IPS DF 6.9 (cell line): ENCODE results near the gene MAPK10.

ENCODE experiments used
- DNase-seq: peaks from one replicate; pipeline ENCODE4 v3.0.0-alpha.2; 2013; ENCODE audit warnings: low read depth, low spot score
- H3K27ac ChIP-seq: one replicate; pipeline ENCODE4 v1.5.1; 2013; ENCODE audit warnings: low read length, control low read depth
- H3K27me3 ChIP-seq: 2 replicates; pipeline ENCODE4 v1.6.1; 2013; ENCODE audit warnings: mild to moderate bottlenecking, low read length; ENCODE audit not compliant: control insufficient read depth, insufficient read depth
- H3K36me3 ChIP-seq: 2 replicates; pipeline ENCODE4 v1.6.1; 2013; ENCODE audit warnings: low read length; ENCODE audit not compliant: control insufficient read depth, insufficient read depth
- H3K4me1 ChIP-seq: 2 replicates; pipeline ENCODE4 v1.6.1; 2013; ENCODE audit warnings: low read length; ENCODE audit not compliant: control insufficient read depth, insufficient read depth
- H3K4me3 ChIP-seq: 2 replicates; pipeline ENCODE4 v1.5.1; 2013; ENCODE audit warnings: mild to moderate bottlenecking, low read length
- H3K9me3 ChIP-seq: 2 replicates; pipeline ENCODE4 v1.6.1; 2013; ENCODE audit warnings: low read length, inconsistent platforms; ENCODE audit not compliant: control insufficient read depth, insufficient read depth
- WGBS: extraction: QIAGEN DNeasy Blood & Tissue Kit; methylation state at CpG from one replicate; pipeline ENCODE4 v1.1.7; 2013; ENCODE audit warnings: mixed read lengths, missing lambda C conversion rate; ENCODE audit not compliant: insufficient read length, insufficient coverage; 5-methylcytosine and 5-hydroxymethylcytosine counted together

Gene MAPK10

DNA sequence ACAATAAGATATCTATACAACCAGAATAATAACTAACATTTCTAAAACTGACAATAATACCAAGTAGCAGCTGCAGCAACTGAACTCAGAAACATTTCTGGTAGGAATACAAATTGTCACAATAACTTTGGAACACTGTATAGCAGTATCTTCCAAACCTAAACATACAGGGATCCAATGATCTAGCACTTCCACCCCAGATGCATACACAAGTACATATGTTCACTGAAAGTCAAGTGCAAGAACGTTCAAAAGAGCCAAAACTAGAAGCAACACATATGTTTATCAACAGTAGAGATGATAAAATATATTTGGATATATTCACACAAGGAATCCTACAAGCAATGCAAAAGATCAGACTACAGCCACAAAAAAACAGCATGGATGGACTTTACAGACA lies 46.2 kb downstream of the MAPK10 start:
- no CpG with 5 or more reads among the region's 1 CpG for WGBS
- DNase-seq, result no peak
- H3K4me1 ChIP-seq, result no peaks in the 10 kb centered on the region
- H3K4me3 ChIP-seq, result no peak overlapping the region
- H3K27me3 ChIP-seq, result no peaks in the 10 kb centered on the region
- H3K27ac ChIP-seq, result no peak overlapping the region
- no peaks in the 10 kb centered on the region for H3K36me3 ChIP-seq
- H3K9me3 ChIP-seq, result no peaks in the 10 kb centered on the region

DNA sequence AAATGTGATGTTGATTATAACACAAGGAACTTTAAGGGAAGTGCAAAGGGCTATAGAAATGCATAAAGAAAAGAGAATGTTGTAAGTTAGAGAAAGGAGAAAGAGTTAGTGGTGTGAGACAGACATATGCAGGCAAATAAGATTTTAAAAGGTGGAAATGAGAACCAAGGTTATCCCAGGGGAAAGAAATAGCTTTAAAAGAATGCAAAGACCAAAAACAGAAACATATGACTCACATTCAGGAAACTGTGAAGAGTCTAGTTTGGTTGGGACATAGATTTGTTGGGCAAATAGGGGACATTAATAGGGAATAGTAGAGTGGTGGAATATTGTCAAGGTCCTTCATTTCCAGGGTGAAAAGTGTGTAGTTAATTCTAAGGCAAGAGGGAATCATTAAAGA lies 52.4 kb downstream of the MAPK10 start:
- DNase-seq, result no peak
- H3K27ac ChIP-seq, result no peak overlapping the region

GRCh38 chr4:86306816-86307215 lies 53.0 kb downstream of the MAPK10 start:
- H3K4me1 ChIP-seq, result no peaks in the 10 kb centered on the region
- no CpG with 5 or more reads among the region's 3 CpGs for WGBS
- H3K27ac ChIP-seq, result no peak overlapping the region
- H3K27me3 ChIP-seq, result no peaks in the 10 kb centered on the region
- no peaks in the 10 kb centered on the region for H3K36me3 ChIP-seq
- H3K9me3 ChIP-seq, result no peaks in the 10 kb centered on the region
- DNase-seq, result no peak
- H3K4me3 ChIP-seq, result no peak overlapping the region

More for the DNA sequence above, 52.4 kb downstream of the MAPK10 start:
- no peaks in the 10 kb centered on the region for H3K9me3 ChIP-seq
- no peaks in the 10 kb centered on the region for H3K36me3 ChIP-seq
- H3K4me3 ChIP-seq, result no peak overlapping the region
- no peaks in the 10 kb centered on the region for H3K4me1 ChIP-seq
- no peaks in the 10 kb centered on the region for H3K27me3 ChIP-seq

DNA sequence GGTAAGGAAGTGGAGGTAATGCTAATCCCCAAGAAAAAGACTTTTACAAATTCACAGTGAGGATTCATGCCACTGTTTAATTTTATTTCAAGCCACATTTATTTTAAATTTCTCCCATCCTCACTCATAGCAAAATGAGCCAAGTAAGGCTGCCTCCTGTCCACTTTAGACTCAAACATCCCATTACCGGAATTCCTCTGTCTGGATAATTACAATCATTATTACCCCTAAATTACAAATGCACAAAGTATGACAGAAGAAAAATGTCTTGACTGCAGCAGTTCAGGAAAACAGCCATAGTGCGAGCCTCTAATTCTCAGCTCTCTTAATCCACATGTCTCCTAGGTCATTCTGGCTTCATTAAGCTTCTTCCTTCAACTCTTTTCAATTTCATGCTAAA lies 57.0 kb downstream of the MAPK10 start:
- no CpG with 5 or more reads among the region's 2 CpGs for WGBS
- no peaks in the 10 kb centered on the region for H3K4me1 ChIP-seq

DNA sequence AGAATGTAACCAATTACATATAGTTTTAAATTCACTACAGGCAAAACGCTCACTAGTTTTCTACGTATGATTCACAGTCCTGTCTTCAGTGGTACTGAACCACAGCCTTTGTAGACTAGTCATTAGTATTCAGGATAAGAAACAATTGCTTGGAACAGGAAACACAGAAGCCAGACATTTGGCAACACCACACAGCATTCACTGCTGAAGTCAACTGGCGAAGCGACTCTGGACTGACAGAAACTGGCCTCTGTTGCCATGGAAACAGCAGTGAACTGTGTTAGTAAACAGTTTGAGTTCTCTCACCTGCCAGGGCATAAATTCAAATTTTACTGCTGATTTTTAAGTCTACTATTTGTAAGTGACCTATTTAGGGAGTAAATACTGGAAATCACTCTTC lies 57.6 kb downstream of the MAPK10 start:
- no peak for DNase-seq
- no peak overlapping the region for H3K27ac ChIP-seq
- no peaks in the 10 kb centered on the region for H3K9me3 ChIP-seq
- WGBS, result no CpG with 5 or more reads among the region's 4 CpGs
- H3K27me3 ChIP-seq, result no peaks in the 10 kb centered on the region
- H3K4me1 ChIP-seq, result no peaks in the 10 kb centered on the region
- H3K4me3 ChIP-seq, result no peak overlapping the region
- no peaks in the 10 kb centered on the region for H3K36me3 ChIP-seq

More for the DNA sequence above, 57.0 kb downstream of the MAPK10 start:
- H3K27me3 ChIP-seq, result no peaks in the 10 kb centered on the region
- DNase-seq, result no peak
- H3K36me3 ChIP-seq, result no peaks in the 10 kb centered on the region
- H3K4me3 ChIP-seq, result no peak overlapping the region
- no peak overlapping the region for H3K27ac ChIP-seq
- H3K9me3 ChIP-seq, result no peaks in the 10 kb centered on the region

GRCh38 chr4:86300516-86300915 lies 59.3 kb downstream of the MAPK10 start:
- H3K4me1 ChIP-seq, result no peaks in the 10 kb centered on the region
- no peaks in the 10 kb centered on the region for H3K9me3 ChIP-seq
- DNase-seq, result no peak
- no peak overlapping the region for H3K4me3 ChIP-seq
- H3K36me3 ChIP-seq, result no peaks in the 10 kb centered on the region
- no peaks in the 10 kb centered on the region for H3K27me3 ChIP-seq
- WGBS, result no CpG with 5 or more reads among the region's 3 CpGs
- H3K27ac ChIP-seq, result no peak overlapping the region

DNA sequence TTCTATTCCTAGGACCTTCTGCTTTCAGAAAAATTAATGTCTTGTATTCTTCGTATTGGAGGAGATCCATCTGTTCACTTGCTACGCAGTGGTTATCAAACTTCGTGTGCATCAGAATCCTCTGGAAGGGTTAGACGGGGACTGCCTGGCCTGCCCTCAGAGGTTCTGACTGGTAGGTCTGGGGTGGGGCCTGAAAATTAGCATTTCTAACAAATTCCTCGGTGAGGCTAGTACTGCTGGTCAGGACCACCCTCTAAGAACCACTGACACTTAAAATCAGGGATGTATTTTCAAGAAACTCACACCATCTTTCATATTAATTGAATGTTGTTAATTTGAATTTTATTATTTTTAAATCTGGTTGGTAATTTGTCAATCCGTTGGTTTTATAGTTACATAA lies 63.0 kb downstream of the MAPK10 start:
- no peak for DNase-seq

DNA sequence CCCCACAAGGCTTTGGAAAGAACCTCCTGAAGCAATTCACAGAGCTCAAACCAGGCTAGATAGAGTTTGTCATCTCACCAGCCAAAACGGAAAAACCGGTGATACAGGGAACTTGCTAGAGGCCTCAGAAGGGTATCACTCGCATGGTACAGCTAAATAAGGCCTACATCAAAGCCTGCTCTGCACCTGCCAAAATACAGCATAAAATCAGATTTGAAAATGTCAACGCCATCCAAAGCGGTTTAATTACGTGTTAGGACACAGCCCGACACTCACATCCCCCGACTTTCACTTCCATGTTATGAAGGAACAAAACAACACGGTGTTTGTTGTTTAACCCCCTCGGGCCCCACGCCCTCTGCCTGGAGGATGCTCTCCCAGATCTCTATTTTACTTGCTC lies 65.0 kb downstream of the MAPK10 start:
- Histone ChIP-seq H3K27ac (no peak overlapping the region), H3K4me3 (no peak overlapping the region), H3K36me3 (no peaks in the 10 kb centered on the region), H3K4me1 (no peaks in the 10 kb centered on the region), H3K9me3 (no peaks in the 10 kb centered on the region), H3K27me3 (no peaks in the 10 kb centered on the region)
- WGBS, result no CpG with 5 or more reads among the region's 11 CpGs
- DNase-seq, result no peak

More for the DNA sequence above, 63.0 kb downstream of the MAPK10 start:
- Histone ChIP-seq H3K4me3 (no peak overlapping the region), H3K36me3 (no peaks in the 10 kb centered on the region), H3K27me3 (no peaks in the 10 kb centered on the region), H3K4me1 (no peaks in the 10 kb centered on the region), H3K9me3 (no peaks in the 10 kb centered on the region), H3K27ac (no peak overlapping the region)
- WGBS, result no CpG with 5 or more reads among the region's 6 CpGs

DNA sequence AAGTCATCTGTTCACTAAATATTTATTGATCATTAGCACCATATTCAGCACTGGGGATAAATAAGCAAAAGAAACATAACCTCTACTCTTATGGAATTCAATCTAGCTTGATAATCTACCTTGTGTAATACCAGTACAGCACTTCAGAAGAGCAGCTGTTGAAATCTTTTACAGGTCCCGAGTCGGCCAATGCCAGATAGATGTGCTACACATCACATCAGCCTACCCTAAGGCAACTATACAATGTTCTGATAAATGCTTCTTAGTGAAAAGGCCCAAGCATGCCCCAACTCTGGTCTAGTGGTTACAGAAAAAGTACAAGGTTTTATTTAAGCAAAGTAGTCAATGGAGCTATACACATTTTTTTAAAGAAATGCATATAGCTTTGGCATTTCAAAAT lies 68.7 kb downstream of the MAPK10 start:
- H3K4me1 ChIP-seq, result no peaks in the 10 kb centered on the region
- H3K36me3 ChIP-seq, result no peaks in the 10 kb centered on the region
- WGBS, result no CpG with 5 or more reads among the region's 2 CpGs
- H3K4me3 ChIP-seq, result no peak overlapping the region
- no peaks in the 10 kb centered on the region for H3K27me3 ChIP-seq
- H3K27ac ChIP-seq, result no peak overlapping the region
- no peaks in the 10 kb centered on the region for H3K9me3 ChIP-seq
- DNase-seq, result no peak

DNA sequence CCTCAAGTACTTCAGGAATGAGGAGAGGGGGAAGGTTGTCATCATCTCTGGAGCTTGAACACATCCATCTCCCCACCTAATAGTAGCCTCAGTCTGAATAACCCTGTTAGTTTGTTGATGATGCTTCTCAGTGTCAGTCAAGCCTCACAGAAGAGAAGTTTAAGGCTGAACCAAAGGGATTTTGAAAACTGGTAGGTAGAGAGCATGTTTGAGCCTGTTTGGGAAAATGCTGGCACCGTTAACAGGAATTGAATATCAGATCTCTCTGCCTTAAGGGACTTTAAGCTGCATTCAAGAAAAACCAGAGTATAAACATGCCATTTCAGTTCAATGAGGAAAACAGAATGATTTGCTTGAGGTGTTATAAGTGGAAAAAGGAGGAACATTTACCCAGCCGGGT lies 73.1 kb downstream of the MAPK10 start:
- Histone ChIP-seq H3K36me3 (no peaks in the 10 kb centered on the region), H3K4me3 (no peak overlapping the region), H3K27ac (no peak overlapping the region), H3K9me3 (no peaks in the 10 kb centered on the region), H3K4me1 (no peaks in the 10 kb centered on the region), H3K27me3 (no peaks in the 10 kb centered on the region)
- no CpG with 5 or more reads among the region's 2 CpGs for WGBS
- no peak for DNase-seq

DNA sequence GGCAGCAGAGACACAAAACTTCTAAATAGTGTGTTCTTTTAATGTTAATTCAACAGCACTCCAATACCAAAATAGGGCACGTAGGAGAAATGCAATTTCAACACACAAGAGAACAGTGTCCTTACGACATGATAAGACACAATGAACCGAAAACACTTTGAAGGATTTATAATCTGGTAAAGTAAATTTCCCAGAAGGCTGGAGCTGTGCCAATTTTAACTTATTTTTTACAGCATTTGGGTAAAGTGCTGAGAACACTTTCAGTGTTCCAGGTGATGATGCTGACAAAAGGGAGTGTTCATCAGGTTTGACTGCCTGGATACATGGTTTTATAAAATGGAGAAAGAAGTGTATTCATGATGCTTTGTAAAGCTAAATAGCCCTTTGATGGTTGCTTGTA lies 76.5 kb downstream of the MAPK10 start:
- no peak overlapping the region for H3K4me3 ChIP-seq
- no peaks in the 10 kb centered on the region for H3K27me3 ChIP-seq
- no CpG with 5 or more reads among the region's 3 CpGs for WGBS
- no peak overlapping the region for H3K27ac ChIP-seq
- DNase-seq, result no peak
- no peaks in the 10 kb centered on the region for H3K9me3 ChIP-seq
- H3K36me3 ChIP-seq, result no peaks in the 10 kb centered on the region
- H3K4me1 ChIP-seq, result no peaks in the 10 kb centered on the region
